Stomach (tissue), 9 donors: ENCODE measurements around the gene GSG1L. TPM values are rescaled to one million over a fixed set of nuclear protein-coding genes. Genes with fewer than 3 reads are reported as not detected.

Experiments
- DNase-seq, 2 donors: peaks; one replicate each; pipeline versions ENCODE4 v3.0.0 to v3.0.0-alpha.2; 2013 to 2019
- H3K27ac ChIP-seq, 5 donors: fragments of 200-600 bp in 4 of 5; sonication (generic) in 4 of 5; one replicate each; pipeline ENCODE4 v1.5.1; 2013 to 2019; ENCODE audit warnings: mild to moderate bottlenecking in 1 of 5, moderate library complexity in 1 of 5
- H3K27me3 ChIP-seq, 3 donors: fragments of 200-600 bp; sonication (generic); one replicate each; pipeline ENCODE4 v1.5.1; 2017 to 2019; ENCODE audit warnings: mixed run types in 1 of 3
- H3K36me3 ChIP-seq, 4 donors: fragments of 200-600 bp; sonication (generic); 1 replicate in 3 of 4; 2 replicates in 1 of 4; pipeline ENCODE4 v1.5.1; 2016 to 2019
- H3K4me1 ChIP-seq, 4 donors: fragments of 200-600 bp; sonication (generic); one replicate each; pipeline ENCODE4 v1.5.1; 2016 to 2019
- H3K4me3 ChIP-seq, 4 donors: fragments of 200-600 bp; sonication (generic) in 3 of 4; one replicate each; pipeline ENCODE4 v1.5.1; 2016 to 2019; ENCODE audit warnings: mild to moderate bottlenecking in 1 of 4
- H3K9me3 ChIP-seq, 4 donors: fragments of 200-600 bp; sonication (generic); one replicate each; pipeline ENCODE4 v1.5.1; 2016 to 2019
- EP300 ChIP-seq: sonication (generic); formaldehyde crosslinking; IDR thresholded peaks from one replicate; pipeline ENCODE4 v1.6.1; 2017; ENCODE audit warnings: antibody characterized with exemption
- POLR2A ChIP-seq, 4 donors: fragments of 450-650 bp; IDR thresholded peaks; one replicate each; pipeline ENCODE4 v1.6.1; 2016; ENCODE audit warnings: antibody characterized with exemption in 4 of 4, control low read depth in 2 of 4, mild to moderate bottlenecking in 1 of 4, moderate library complexity in 1 of 4
- POLR2AphosphoS5 ChIP-seq, 3 donors: sonication (generic); formaldehyde crosslinking; IDR thresholded peaks; one replicate each; pipeline ENCODE4 v1.6.1; 2016; ENCODE audit warnings: antibody characterized with exemption in 3 of 3
- WGBS, 5 donors: extraction: QIAGEN DNeasy Blood & Tissue Kit in 3 of 5; methylation state at CpG; one replicate each; pipeline versions ENCODE4 v1.1.5 to v1.1.7; 2013 to 2018; 5-methylcytosine and 5-hydroxymethylcytosine counted together
- intact Hi-C: fragments of 100-400 bp; cut with DNase I; formaldehyde crosslinking; loops from one replicate; pipeline ENCODE4 v1.15.1; 2023; ENCODE audit warnings: low total_unique reads
- polyA plus RNA-seq, 3 donors: library from polyadenylated mRNA; stranded (reverse); fragments of 200-250 nt; gene quantifications; one replicate each; pipeline ENCODE4 v1.2.3, GENCODE V29; 2013
- total RNA-seq, 5 donors: library from RNA; depleted of rRNA; stranded (reverse); fragments of >200 nt; gene quantifications; one replicate each; pipeline versions ENCODE4 v1.1.0 to v1.2.3, GENCODE V29; 2014 to 2016
- TF ChIP-seq, protein P1 (sequence below), 7 experiments: fragments of 450-650 bp in 4 of 7; fragments of 200-600 bp in 3 of 7; sonication (generic) in 3 of 7; IDR thresholded peaks; one replicate each; pipeline ENCODE4 v1.5.1; 2016 to 2019; ENCODE audit warnings: antibody characterized with exemption in 7 of 7, control low read depth in 2 of 7, mild to moderate bottlenecking in 1 of 7
- donor health status: healthy with polysubstance abuse.
- donor health status: Bipolar disorder and iron deficiency.
- donor health status: healthy.

The GSG1L gene
- total and polyA plus RNA-seq, 8 donors: 0.06 TPM; not detected in 7

- Histone ChIP-seq H3K4me3 (no peak overlapping the region), H3K36me3 (no peaks in the 10 kb centered on the region), H3K9me3 (no peaks in the 10 kb centered on the region), H3K27me3 (peaks cover 12 to 65% (median 34%) of the 10 kb centered on the region in 3 donors), H3K27ac (no peak overlapping the region), H3K4me1 (peaks cover 8 to 14% (median 12%) of the 10 kb centered on the region in 4 donors)
- TF ChIP-seq, protein P1, sequence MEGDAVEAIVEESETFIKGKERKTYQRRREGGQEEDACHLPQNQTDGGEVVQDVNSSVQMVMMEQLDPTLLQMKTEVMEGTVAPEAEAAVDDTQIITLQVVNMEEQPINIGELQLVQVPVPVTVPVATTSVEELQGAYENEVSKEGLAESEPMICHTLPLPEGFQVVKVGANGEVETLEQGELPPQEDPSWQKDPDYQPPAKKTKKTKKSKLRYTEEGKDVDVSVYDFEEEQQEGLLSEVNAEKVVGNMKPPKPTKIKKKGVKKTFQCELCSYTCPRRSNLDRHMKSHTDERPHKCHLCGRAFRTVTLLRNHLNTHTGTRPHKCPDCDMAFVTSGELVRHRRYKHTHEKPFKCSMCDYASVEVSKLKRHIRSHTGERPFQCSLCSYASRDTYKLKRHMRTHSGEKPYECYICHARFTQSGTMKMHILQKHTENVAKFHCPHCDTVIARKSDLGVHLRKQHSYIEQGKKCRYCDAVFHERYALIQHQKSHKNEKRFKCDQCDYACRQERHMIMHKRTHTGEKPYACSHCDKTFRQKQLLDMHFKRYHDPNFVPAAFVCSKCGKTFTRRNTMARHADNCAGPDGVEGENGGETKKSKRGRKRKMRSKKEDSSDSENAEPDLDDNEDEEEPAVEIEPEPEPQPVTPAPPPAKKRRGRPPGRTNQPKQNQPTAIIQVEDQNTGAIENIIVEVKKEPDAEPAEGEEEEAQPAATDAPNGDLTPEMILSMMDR (IDR thresholded peaks at IDR 0.05): no peak
- TF ChIP-seq POLR2A (IDR thresholded peaks at IDR 0.05): no peak
- TF ChIP-seq EP300: no peak
- TF ChIP-seq POLR2AphosphoS5 (IDR thresholded peaks at IDR 0.05): no peak
- DNase-seq: no peak
- 71 to 80% (median 77%) methylated on average over 15 of the region's 15 CpGs for WGBS, 5 donors
- intact Hi-C loops: no loop called here
Measured at GRCh38 chr16:28064706-28065249, 1.3 kb upstream of the GSG1L start.

DNA sequence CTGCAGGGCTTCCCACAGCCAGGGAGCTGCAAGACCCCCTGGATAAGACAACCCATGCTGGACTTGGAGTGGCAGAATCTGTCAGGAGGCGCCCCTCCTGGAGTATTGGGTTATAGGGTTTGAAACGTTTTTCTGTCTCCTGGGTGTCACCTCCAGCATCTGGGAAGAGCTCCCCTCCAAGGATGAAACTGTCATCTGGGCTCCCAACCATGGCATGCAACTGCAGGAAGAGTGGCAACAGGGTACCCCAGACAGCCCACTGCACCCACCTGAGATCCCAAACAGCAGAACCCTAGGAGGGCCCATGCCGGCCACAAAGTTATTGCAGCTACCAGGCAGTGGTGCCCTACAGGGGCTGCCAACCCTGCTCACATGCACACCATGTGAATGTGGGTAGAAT, 636 bp upstream of the GSG1L start:
- Histone ChIP-seq H3K4me1 (peaks cover 8 to 14% (median 12%) of the 10 kb centered on the region in 4 donors), H3K9me3 (no peaks in the 10 kb centered on the region), H3K4me3 (no peak overlapping the region), H3K27ac (no peak overlapping the region), H3K36me3 (no peaks in the 10 kb centered on the region), H3K27me3 (peaks cover 12 to 71% (median 34%) of the 10 kb centered on the region in 3 donors)
- no peak for TF ChIP-seq EP300
- WGBS, 5 donors: 25 to 53% (median 49%) methylated on average over 2 to 3 of the region's 3 CpGs
- intact Hi-C loops: no loop called here
- no peak for DNase-seq

DNA sequence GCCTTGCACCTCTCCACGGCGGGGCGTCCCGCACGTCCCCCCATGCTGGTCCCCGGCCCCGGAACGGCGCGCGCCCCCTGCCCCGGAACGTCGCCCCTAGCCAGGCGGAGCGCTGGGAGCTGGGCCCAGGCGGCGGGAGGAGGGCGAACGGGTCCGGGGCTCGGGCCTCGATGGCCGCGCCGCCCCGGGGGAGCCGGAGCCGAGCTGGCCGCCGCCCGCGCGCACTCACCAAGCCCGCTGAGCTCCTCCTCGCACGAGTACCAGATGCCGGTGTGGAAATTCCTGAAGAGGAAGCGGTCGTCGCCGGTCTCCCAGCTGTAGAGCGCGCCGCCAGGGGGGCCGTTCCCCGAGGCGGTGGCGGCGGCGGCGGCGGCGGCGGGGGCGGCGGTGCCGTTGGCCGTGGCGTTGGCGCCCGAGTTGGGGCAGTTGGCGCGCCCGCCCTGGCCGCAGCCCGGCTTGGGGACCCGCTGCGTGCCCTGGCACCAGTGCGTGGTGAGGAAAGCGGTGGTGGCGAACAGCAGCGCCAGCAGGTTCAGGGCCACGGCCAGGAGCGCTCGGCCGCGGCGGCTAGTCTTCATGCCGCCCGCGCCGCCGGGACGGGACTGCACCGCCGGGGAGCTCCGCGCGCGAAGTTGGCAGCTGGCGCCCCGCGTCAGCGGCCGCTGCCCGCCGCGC, 530 bp downstream of the GSG1L start:
- H3K36me3 ChIP-seq: no peaks in the 10 kb centered on the region
- H3K27ac ChIP-seq: no peak overlapping the region
- H3K4me3 ChIP-seq: peak overlapping the region; percentile 26 to 36 (median 30)
- no peak for TF ChIP-seq EP300
- TF ChIP-seq POLR2A (IDR thresholded peaks at IDR 0.05): no peak
- no peak for TF ChIP-seq POLR2AphosphoS5 (IDR thresholded peaks at IDR 0.05)
- TF ChIP-seq, protein P1 (IDR thresholded peaks at IDR 0.05): no peak
- no peaks in the 10 kb centered on the region for H3K9me3 ChIP-seq
- DNase-seq: peak in 1 of 2 donors; percentile 46
- 0 to 2% (median 2%) methylated on average over 53 to 99 of the region's 99 CpGs; no CpG with 5 or more reads in 2 of the 5 donors for WGBS, 5 donors
- peaks cover 12 to 81% (median 36%) of the 10 kb centered on the region in 3 donors for H3K27me3 ChIP-seq
- H3K4me1 ChIP-seq: peaks cover 8 to 14% (median 12%) of the 10 kb centered on the region in 4 donors
- intact Hi-C loops: no loop called here

- peak overlapping the region; percentile 26 to 36 (median 30) for H3K4me3 ChIP-seq
- peaks cover 8 to 14% (median 12%) of the 10 kb centered on the region in 4 donors for H3K4me1 ChIP-seq
- intact Hi-C loops: no loop called here
- no peak for TF ChIP-seq EP300
- TF ChIP-seq, protein P1 (IDR thresholded peaks at IDR 0.05): no peak
- no peak for TF ChIP-seq POLR2A (IDR thresholded peaks at IDR 0.05)
- no peak for TF ChIP-seq POLR2AphosphoS5 (IDR thresholded peaks at IDR 0.05)
- no peak overlapping the region for H3K27ac ChIP-seq
- 7 to 15% (median 12%) methylated on average over 23 to 39 of the region's 39 CpGs; no CpG with 5 or more reads in 1 of the 5 donors for WGBS, 5 donors
- peaks cover 12 to 87% (median 37%) of the 10 kb centered on the region in 3 donors for H3K27me3 ChIP-seq
- H3K9me3 ChIP-seq: no peaks in the 10 kb centered on the region
- no peak for DNase-seq
- no peaks in the 10 kb centered on the region for H3K36me3 ChIP-seq
Measured at GRCh38 chr16:28062261-28062846, 1.2 kb downstream of the GSG1L start.
